ENCODE results near the gene TK2.
A peak's percentile ranks its signal among the peaks of the same experiment; 100 is the strongest.
"Not testable (repeated sequence)": the region's sequence is repeated elsewhere in the genome, so short reads cannot be mapped to it uniquely, and the experiment has no call there.

Gene TK2

GRCh38 chr16:66501563-66501962 lies 48.4 kb downstream of the TK2 start:
- not testable (repeated sequence) for DNase-seq

GRCh38 chr16:66497921-66498320 lies 52.0 kb downstream of the TK2 start:
- DNase-seq: not testable (repeated sequence)

DNA sequence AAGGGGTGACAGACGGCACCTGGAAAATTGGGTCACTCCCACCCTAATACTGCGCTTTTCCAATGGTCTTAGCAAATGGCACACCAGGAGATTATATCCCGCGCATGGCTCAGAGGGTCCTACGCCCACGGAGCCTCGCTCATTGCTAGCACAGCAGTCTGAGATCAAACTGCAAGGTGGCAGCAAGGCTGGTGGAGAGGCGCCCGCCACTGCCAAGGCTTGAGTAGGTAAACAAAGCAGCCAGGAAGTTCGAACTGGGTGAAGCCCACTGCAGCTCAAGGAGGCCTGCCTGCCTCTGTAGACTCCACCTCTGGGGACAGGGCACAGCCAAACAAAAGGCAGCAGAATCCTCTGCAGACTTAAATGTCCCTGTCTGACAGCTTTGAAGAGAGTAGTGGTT lies 53.7 kb downstream of the TK2 start:
- not testable (repeated sequence) for DNase-seq

DNA sequence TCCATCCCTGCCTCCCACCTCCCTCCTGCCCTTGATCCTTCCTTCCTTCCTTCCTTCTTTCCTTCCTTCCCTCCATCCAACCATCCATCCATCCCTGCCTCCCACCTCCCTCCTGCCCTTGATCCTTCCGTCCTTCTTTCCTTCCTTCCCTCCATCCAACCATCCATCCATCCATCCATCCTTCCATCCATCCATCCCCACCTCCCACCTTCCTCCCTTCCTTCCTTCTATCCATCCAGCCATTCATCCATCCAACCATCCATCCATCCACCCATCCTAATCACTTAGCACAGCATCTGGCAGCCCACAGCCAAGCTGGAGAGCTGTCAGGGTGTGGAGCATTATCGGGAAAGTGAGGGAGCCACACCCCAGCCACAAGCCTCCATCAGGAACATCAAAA lies 54.5 kb downstream of the TK2 start:
- no peak for DNase-seq

DNA sequence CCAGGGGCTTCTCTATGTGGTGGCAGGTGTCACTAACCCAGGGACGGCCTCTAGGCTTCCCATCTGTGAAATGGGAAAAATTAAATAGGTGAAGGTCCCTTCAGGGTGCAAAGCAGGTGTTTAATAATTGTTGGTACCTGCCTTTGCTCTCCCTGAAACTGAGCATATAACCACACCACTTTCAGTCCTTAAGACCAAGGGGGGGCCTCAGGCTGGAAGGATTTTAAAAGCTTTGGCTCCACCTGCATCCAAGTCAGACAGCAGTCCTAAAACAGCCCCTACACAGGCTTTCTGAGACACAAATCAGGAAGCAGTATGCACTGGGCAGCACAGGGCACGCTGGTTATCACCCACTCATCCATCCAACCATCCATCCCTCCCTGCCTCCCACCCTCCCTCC lies 55.0 kb downstream of the TK2 start:
- no peak for DNase-seq

GRCh38 chr16:66493490-66494401 lies 56.2 kb downstream of the TK2 start:
- DNase-seq: no peak

- DNase-seq: no peak
Observed at GRCh38 chr16:66491716-66492064, 58.2 kb downstream of the TK2 start.

- DNase-seq: no peak
Observed at GRCh38 chr16:66490774-66491715, 58.9 kb downstream of the TK2 start.

DNA sequence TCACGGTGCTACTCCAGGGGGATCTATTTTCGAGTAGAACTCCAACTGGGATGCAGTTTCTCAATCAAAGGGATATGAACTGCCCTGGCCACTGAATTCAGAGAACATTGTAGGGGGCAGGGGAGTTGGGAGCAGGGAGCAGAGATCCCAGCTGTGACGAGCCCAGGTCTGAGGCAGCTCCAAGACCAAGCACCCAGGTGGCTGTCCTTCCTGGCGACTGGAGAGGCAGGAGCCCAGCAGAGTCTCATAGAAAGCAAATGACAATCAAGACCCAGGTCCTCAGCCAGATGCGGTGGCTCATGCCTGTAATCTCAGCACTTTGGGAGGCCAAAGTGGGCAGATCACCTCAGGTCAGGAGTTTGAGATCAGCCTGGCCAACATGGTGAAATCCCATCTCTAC lies 60.1 kb downstream of the TK2 start:
- no peak for DNase-seq

DNA sequence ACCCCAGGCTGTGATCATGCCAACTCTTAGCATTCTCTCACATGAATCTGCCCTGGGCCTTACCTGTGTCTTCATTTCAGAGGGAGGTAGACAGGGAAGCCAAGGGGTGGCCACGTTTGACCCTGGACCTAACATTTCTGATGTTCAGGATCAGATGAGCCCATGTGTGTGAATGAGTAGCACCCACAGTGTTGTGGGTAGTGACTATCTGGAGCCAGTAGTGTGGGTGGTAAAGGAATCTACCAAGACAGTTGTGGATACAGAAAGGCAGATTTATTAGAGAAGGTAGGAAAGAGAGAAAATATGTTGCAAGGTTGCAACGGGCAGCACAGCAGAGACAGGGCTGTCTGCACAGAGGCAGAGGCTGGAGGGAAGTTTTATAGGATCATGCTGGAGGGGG lies 60.5 kb downstream of the TK2 start:
- no peak for DNase-seq

DNA sequence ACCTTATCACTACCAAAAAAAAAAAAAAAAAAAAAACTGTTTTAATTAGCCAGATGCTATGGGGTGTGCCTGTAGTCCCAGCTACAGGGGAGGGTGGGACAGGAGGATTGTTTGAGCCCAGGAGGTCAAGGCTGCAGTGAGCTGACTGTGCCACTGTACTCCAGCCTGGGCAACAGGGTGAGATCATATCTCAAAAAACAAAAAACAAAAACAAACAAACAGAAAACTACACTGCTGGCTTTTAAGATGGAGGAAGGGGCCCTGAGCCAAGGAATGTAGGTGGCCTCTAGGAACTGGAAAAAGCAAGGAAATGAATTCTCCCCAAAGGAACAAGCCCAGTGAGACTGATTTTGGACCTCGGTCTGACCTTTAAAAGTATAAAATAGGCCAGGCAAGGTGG lies 61.4 kb downstream of the TK2 start:
- DNase-seq: no peak

GRCh38 chr16:66487580-66488275 lies 62.2 kb downstream of the TK2 start:
- DNase-seq: no peak

DNA sequence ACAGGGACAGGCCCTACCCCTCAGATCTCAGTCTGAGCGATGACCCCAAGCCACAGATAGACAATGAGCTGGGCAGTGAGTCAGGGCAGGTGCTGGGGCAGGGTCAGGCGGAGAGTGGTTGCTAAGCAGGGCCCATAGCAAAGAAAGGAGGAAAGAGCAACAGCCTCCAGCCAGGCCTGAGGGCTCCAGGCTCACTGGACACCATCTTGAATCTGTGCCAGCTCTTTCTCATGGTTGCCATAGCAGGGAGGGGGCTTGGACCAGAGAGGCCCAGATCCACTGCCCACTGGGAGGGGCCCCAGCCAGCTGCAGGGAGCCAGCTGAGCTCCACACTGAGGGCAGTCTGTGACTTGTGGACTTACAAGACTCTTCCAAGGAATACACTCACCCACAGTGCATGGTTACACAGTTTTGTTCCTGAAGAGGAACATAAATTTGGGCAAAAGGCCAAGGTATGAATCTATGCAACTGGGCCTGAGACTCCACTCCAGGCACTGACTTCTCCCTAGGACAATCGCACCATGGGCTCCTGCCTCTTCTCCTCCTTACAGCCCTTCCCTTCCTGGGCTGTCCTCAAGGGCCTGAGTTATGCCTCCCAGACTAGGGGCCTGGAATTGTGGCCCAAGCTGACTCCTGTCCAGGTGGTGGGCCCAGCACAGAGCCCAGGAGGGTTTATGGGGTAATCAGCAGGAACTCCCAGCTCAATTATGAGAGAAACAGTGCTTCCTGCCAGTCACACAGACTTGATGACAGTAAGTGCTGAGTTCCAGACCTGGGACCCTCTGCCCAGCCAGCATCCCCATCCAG lies 62.9 kb downstream of the TK2 start:
- no peak for DNase-seq

DNA sequence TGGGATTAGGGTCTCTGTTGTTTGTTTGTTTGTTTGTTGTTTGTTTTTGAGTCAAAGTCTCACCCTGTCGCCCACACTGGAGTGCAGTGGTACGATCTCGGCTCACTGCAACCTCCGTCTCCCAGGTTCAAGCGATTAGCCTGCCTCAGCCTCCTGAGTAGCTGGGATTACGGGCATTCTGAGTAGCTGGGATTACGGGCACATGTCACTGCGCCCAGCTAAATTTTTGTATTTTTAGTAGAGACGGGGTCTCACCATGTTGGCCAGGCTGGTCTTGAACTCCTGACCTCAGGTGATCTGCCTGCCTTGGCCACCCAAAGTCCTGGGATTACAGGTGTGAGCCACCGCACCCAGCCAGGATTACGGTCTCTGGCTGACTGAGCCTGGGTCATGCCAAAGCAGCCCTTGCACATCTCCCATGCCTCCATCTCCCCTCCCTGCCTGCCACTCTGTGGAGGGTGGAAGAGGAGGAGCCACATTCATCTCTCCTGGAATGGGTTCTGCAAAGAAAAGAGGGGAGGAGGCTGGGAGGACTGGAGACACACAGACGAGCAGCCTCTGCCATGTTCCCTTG lies 63.6 kb downstream of the TK2 start:
- no peak for DNase-seq

DNA sequence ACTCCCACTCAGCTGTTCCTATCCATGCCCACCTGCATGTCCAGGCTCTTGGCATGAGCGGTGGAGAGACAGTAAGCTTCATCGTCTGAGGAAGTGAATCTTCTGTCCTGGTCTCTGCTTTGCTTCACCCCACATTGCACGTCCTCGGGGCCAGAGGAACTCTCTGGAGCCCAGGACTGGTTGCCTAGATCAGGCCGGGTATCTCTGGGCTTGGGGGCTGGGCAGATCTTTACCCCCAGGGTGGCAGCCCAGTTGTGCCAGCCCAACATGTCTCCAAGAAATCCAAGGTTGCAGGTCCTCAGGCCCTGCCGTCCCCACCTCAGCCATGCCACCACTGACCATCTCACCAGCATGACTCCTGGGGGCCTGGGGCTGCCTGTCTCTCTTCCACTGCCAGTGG lies 64.5 kb downstream of the TK2 start:
- DNase-seq: no peak

- no peak for DNase-seq
Observed at GRCh38 chr16:66484453-66485213, 65.3 kb downstream of the TK2 start.

GRCh38 chr16:66483689-66484452 lies 66.1 kb downstream of the TK2 start:
- peak; percentile 42 for DNase-seq

GRCh38 chr16:66481943-66482390 lies 68.0 kb downstream of the TK2 start:
- DNase-seq: no peak

DNA sequence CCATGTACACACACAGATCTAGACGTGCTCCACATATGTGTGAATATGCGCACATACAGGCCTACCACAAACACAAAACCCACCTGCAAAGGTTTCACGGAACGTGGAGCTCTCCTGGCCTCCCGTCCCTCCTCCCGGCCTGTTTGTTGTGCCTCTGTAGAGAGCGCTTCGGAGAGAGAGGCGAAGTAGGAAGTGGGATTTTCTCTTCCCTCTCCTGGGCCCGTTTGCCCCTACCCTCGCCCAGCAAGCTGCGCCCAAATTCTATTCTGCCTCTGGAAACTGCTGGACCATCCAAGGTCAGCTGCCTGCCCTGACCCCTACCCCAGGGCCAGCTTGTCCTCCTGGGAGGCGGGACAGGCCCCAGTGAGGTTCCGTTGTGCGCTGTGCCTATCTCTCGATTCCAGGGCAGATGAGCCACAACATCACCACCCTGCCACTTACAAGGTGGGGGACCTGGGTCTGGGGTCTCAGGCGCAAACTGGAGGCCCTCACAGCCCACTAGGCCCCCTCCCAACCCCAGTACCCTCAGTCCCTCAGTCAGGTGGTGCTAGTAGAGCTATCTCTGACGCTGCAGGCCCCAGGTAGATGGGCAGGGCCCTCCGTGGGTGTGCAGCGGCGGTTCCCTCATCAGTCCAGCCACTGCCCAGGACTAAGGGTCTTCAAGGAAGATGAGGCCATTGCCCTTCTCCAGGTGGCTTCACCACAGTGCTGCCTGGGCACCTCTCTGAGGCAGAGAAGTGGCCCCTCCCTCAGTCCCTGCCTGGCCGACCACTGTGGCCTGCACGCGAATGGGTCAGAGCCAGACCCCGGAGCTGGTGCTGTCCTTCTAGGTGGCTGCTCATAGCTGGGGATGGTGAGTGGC lies 68.6 kb downstream of the TK2 start:
- DNase-seq: no peak
